Transverse colon (tissue), 4 donors: ENCODE measurements around the gene TERB1. TPM values are rescaled to one million over a fixed set of nuclear protein-coding genes. Genes with fewer than 3 reads are reported as not detected.

Source experiments
- DNase-seq: peaks from one replicate; pipeline ENCODE4 v3.0.0-alpha.2; 2019
- H3K27ac ChIP-seq, 4 donors: fragments of 200-600 bp; sonication (generic); 2 replicates each; pipeline ENCODE4 v1.5.1; 2016 to 2018; ENCODE audit warnings: inconsistent platforms in 4 of 4
- H3K27me3 ChIP-seq: fragments of 200-600 bp; sonication (generic); 2 replicates; pipeline ENCODE4 v1.5.1; 2017; ENCODE audit warnings: inconsistent platforms
- H3K36me3 ChIP-seq, 4 donors: fragments of 200-600 bp; sonication (generic); 2 replicates each; pipeline ENCODE4 v1.5.1; 2017 to 2019; ENCODE audit warnings: inconsistent platforms in 4 of 4
- H3K4me1 ChIP-seq, 4 donors: fragments of 200-600 bp; sonication (generic); 2 replicates each; pipeline ENCODE4 v1.5.1; 2017 to 2020; ENCODE audit warnings: inconsistent platforms in 4 of 4
- H3K4me3 ChIP-seq, 4 donors: fragments of 200-600 bp; sonication (generic); 1 replicate in 1 of 4; 2 replicates in 3 of 4; pipeline versions ENCODE4 v1.5.1 to v1.6.1; 2017 to 2019; ENCODE audit warnings: inconsistent platforms in 4 of 4
- H3K9me3 ChIP-seq, 2 donors: fragments of 200-600 bp; sonication (generic); 2 replicates each; pipeline ENCODE4 v1.5.1; 2017 to 2019; ENCODE audit warnings: inconsistent platforms in 2 of 2
- EP300 ChIP-seq: sonication (generic); formaldehyde crosslinking; IDR thresholded peaks from one replicate; pipeline ENCODE4 v1.6.1; 2017; ENCODE audit warnings: antibody characterized with exemption, low read depth
- POLR2A ChIP-seq: fragments of 450-650 bp; IDR thresholded peaks from one replicate; pipeline ENCODE4 v1.6.1; 2016; ENCODE audit warnings: antibody characterized with exemption, mild to moderate bottlenecking, moderate library complexity
- POLR2AphosphoS5 ChIP-seq, 3 donors: sonication (generic); formaldehyde crosslinking; IDR thresholded peaks; one replicate each; pipeline ENCODE4 v1.6.1; 2016; ENCODE audit warnings: antibody characterized with exemption in 3 of 3
- WGBS, 2 donors: methylation state at CpG; one replicate each; pipeline ENCODE4 v1.1.5; 2018; ENCODE audit warnings: low coverage in 1 of 2; 5-methylcytosine and 5-hydroxymethylcytosine counted together
- in situ Hi-C, 4 donors: fragments of 200-750 bp; cut with MboI; loops; one replicate each; pipeline versions ENCODE4 v1.15.0 to v1.15.1; 2017; ENCODE audit warnings: low sequenced_read_pairs in 3 of 4, low pct_ligation_motif_present in 1 of 4, low pct_unique_long_range_greater_than_20kb in 1 of 4
- intact Hi-C: fragments of 100-400 bp; cut with DNase I; formaldehyde crosslinking; loops from one replicate; pipeline ENCODE4 v1.15.1; 2023; ENCODE audit warnings: low total_unique reads
- total RNA-seq, 4 donors: library from RNA; depleted of rRNA; stranded (reverse); fragments of >200 nt; gene quantifications; one replicate each; pipeline ENCODE4 v1.1.0, GENCODE V29; 2016
- TF ChIP-seq, protein P1 (sequence below), 5 experiments: fragments of 200-600 bp in 3 of 5; fragments of 450-650 bp in 2 of 5; sonication (generic) in 3 of 5; IDR thresholded peaks; 1 replicate in 2 of 5; 2 replicates in 3 of 5; pipeline ENCODE4 v1.5.1; 2016 to 2017; ENCODE audit warnings: antibody characterized with exemption in 5 of 5, inconsistent platforms in 3 of 5, mild to moderate bottlenecking in 2 of 5, moderate library complexity in 1 of 5

The TERB1 gene
- total RNA-seq, 4 donors from 2014 or later, result 0.32 TPM; not detected in 3

DNA sequence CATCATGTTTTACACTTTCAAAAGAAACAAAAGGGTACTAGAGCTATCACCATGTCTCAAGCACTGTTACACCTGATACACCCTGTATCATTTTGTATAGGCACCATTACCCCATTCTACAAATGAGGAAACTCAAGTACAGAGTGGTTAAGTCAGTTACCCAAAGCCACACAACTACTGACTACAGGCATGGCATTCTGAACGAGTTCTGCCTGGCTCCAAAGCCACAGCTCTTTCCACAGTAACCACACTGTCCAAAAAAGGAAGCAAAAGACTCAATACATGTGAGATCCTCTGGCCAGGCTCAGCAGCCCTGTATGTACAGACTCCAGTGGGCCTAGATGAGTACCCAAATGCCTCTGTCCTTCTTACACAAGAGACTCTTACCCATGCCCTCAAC lies 54.7 kb downstream of the TERB1 start:
- in situ Hi-C loops (no loop called here), intact Hi-C loops (no loop called here)
- Histone ChIP-seq H3K27me3 (no peaks in the 10 kb centered on the region), H3K4me3 (no peak overlapping the region), H3K9me3 (no peaks in the 10 kb centered on the region), H3K4me1 (peaks cover 29 to 61% (median 45%) of the 10 kb centered on the region in 4 donors), H3K36me3 (peaks cover 0 to 24% (median 4%) of the 10 kb centered on the region in 4 donors), H3K27ac (peak overlapping the region; percentile 53 to 71 (median 65))
- no peak for TF ChIP-seq EP300
- TF ChIP-seq, protein P1, sequence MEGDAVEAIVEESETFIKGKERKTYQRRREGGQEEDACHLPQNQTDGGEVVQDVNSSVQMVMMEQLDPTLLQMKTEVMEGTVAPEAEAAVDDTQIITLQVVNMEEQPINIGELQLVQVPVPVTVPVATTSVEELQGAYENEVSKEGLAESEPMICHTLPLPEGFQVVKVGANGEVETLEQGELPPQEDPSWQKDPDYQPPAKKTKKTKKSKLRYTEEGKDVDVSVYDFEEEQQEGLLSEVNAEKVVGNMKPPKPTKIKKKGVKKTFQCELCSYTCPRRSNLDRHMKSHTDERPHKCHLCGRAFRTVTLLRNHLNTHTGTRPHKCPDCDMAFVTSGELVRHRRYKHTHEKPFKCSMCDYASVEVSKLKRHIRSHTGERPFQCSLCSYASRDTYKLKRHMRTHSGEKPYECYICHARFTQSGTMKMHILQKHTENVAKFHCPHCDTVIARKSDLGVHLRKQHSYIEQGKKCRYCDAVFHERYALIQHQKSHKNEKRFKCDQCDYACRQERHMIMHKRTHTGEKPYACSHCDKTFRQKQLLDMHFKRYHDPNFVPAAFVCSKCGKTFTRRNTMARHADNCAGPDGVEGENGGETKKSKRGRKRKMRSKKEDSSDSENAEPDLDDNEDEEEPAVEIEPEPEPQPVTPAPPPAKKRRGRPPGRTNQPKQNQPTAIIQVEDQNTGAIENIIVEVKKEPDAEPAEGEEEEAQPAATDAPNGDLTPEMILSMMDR (IDR thresholded peaks at IDR 0.05), result no peak
- DNase-seq, result no peak
- 17% methylated on average over 1 of the region's 1 CpG for WGBS, 2 donors

- WGBS, 2 donors, result 65 to 80% methylated on average over 3 of the region's 3 CpGs
Measured at GRCh38 chr16:66746048-66746447, 55.3 kb downstream of the TERB1 start.

GRCh38 chr16:66741950-66742808 lies 59.2 kb downstream of the TERB1 start:
- WGBS, 2 donors, result 49 to 58% methylated on average over 6 to 10 of the region's 10 CpGs
- TF ChIP-seq, protein P1 (IDR thresholded peaks at IDR 0.05), result no peak
- TF ChIP-seq EP300, result no peak

More at GRCh38 chr16:66746048-66746447, 55.3 kb downstream of the TERB1 start:
- peak overlapping the region in 3 of 4 donors; percentile 60 to 71 (median 70) for H3K27ac ChIP-seq
- no peak for TF ChIP-seq POLR2A
- no peak overlapping the region for H3K4me3 ChIP-seq
- H3K4me1 ChIP-seq, result peaks cover 33 to 67% (median 50%) of the 10 kb centered on the region in 4 donors
- no peaks in the 10 kb centered on the region for H3K9me3 ChIP-seq
- H3K27me3 ChIP-seq, result no peaks in the 10 kb centered on the region
- in situ Hi-C loops (no loop called here), intact Hi-C loops (no loop called here)
- DNase-seq, result no peak
- peaks cover 0 to 24% (median 4%) of the 10 kb centered on the region in 4 donors for H3K36me3 ChIP-seq

DNA sequence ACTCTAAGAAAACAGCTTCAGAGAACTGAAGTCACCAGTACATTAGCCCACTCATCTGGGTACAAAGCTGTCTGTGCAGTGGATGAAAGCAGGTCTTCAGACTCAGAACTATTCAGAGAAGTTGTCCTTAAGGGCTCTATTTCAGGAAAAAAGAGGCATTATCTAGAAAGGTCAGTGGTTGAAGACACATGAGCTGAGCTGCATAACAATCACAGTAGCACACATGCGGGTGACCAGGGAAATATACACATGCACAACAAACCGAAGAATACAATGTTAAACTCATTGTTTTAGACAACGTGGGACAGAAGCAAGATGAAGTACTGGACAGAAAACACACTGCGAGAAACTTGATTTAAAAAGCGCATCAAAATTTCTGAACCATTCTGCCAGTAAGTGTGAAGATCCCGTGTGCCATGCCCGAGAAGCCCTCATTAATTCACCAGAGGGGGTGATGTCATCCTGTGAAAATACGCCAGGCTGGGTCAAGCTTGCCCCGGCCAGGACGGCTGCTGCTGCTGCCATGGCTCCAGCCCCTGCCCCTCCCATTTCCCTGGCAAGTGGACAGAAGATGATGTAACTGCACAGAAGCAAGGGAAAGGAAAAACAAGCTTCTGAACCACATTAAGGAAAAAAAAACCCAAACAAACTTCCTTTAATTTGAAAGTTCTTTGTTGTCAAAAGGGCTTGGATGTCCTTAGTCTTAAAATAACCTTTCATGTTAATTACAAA lies 60.0 kb downstream of the TERB1 start:
- WGBS, 2 donors, result 35 to 50% methylated on average over 8 to 10 of the region's 10 CpGs

More at GRCh38 chr16:66741950-66742808, 59.2 kb downstream of the TERB1 start:
- Histone ChIP-seq H3K4me1 (peaks cover 34 to 54% (median 43%) of the 10 kb centered on the region in 4 donors), H3K4me3 (no peak overlapping the region), H3K9me3 (no peaks in the 10 kb centered on the region), H3K27ac (peak overlapping the region; percentile 84 to 90 (median 88)), H3K36me3 (peaks cover 0 to 20% (median 8%) of the 10 kb centered on the region in 4 donors), H3K27me3 (no peaks in the 10 kb centered on the region)
- DNase-seq, result no peak
- in situ Hi-C loops, result no loop called here
- intact Hi-C loops, result no loop called here

More for the DNA sequence above, 60.0 kb downstream of the TERB1 start:
- Histone ChIP-seq H3K27ac (peak overlapping the region; percentile 84 to 90 (median 88)), H3K36me3 (peaks cover 0 to 21% (median 10%) of the 10 kb centered on the region in 4 donors), H3K27me3 (no peaks in the 10 kb centered on the region), H3K9me3 (no peaks in the 10 kb centered on the region), H3K4me1 (peaks cover 30 to 46% (median 35%) of the 10 kb centered on the region in 4 donors), H3K4me3 (no peak overlapping the region)
- TF ChIP-seq POLR2A, result no peak
- TF ChIP-seq EP300, result no peak
- TF ChIP-seq, protein P1 (IDR thresholded peaks at IDR 0.05), result peak in 1 of 5 experiments; percentile 19
- TF ChIP-seq POLR2AphosphoS5 (IDR thresholded peaks at IDR 0.05), result peak in 2 of 3 donors; percentile 54 to 67
- intact Hi-C loops, result no loop called here
- in situ Hi-C loops, result no loop called here
- peak; percentile 89 for DNase-seq
